H1 (cell line): ENCODE data around the gene FAM120C. TPM values are rescaled to one million over a fixed set of nuclear protein-coding genes. Genes with fewer than 3 reads are reported as not detected.
A peak's percentile ranks its signal among the peaks of the same experiment; 100 is the strongest.

Experiments used
- CTCF ChIA-PET: fragments of 300-600 bp; sonication (Branson Sonifier 250); formaldehyde crosslinking; loops from one replicate; lab custom pipeline; 2021; ENCODE audit not compliant: partially characterized antibody; lab: Charles Lee
- POLR2A ChIA-PET: fragments of 300-600 bp; sonication (Branson Sonifier 250); formaldehyde crosslinking; loops from one replicate; lab custom pipeline; 2021; ENCODE audit warnings: inconsistent platforms; ENCODE audit not compliant: partially characterized antibody; lab: Charles Lee
- DNase-seq, 2 experiments: peaks; one replicate each; pipeline versions ENCODE4 v3.0.0 to v3.0.0-alpha.2; 2010 to 2022; ENCODE audit warnings: low spot score in 2 of 2, low read depth in 1 of 2, mixed read lengths in 1 of 2
- FAIRE-seq: peaks from 2 replicates; lab custom pipeline; 2011; peaks lifted over from hg19 to GRCh38; lab: Jason Lieb, UNC
- H2AFZ ChIP-seq: 2 replicates; pipeline ENCODE4 v1.8.1; 2012; ENCODE audit warnings: low read length, inconsistent platforms
- H2AK5ac ChIP-seq: 2 replicates; pipeline ENCODE4 v1.6.1; 2013; ENCODE audit warnings: low read depth, low read length
- H2BK120ac ChIP-seq: replicated peaks from 2 replicates; pipeline ENCODE3; 2013; ENCODE audit warnings: low read depth, low read length, inconsistent platforms
- H2BK12ac ChIP-seq: 2 replicates; pipeline ENCODE4 v1.6.1; 2013; ENCODE audit warnings: low read depth, low read length
- H2BK15ac ChIP-seq: 2 replicates; pipeline ENCODE4 v1.6.1; 2013; ENCODE audit warnings: low read length
- H2BK20ac ChIP-seq: 2 replicates; pipeline ENCODE4 v1.6.1; 2013; ENCODE audit warnings: low read length
- H2BK5ac ChIP-seq: 2 replicates; pipeline ENCODE4 v1.6.1; 2013; ENCODE audit warnings: low read depth, low read length
- H3K14ac ChIP-seq: 2 replicates; pipeline ENCODE4 v1.6.1; 2013; ENCODE audit warnings: inconsistent platforms; ENCODE audit not compliant: insufficient read length
- H3K18ac ChIP-seq: 2 replicates; pipeline ENCODE4 v1.6.1; 2013; ENCODE audit warnings: low read length; ENCODE audit errors: extremely low read depth
- H3K23ac ChIP-seq: 2 replicates; pipeline ENCODE4 v1.6.1; 2013; ENCODE audit warnings: inconsistent platforms; ENCODE audit not compliant: insufficient read length
- H3K23me2 ChIP-seq: 2 replicates; pipeline ENCODE4 v1.6.1; 2013; ENCODE audit warnings: low read depth, low read length
- H3K27ac ChIP-seq: 2 replicates; pipeline ENCODE4 v1.6.1; 2011; ENCODE audit warnings: low read depth, low read length, inconsistent platforms
- H3K27me3 ChIP-seq, 4 experiments: replicated peaks in 1 of 4; 1 replicate in 1 of 4; 2 replicates in 3 of 4; pipeline versions ENCODE4 v1.6.1 to v1.8.1; 2011 to 2013; ENCODE audit warnings: low read length in 3 of 4, mild to moderate bottlenecking in 3 of 4, inconsistent platforms in 2 of 4, mixed read lengths in 2 of 4, moderate library complexity in 1 of 4; ENCODE audit not compliant: control insufficient read depth in 3 of 4, insufficient read depth in 3 of 4; ENCODE audit errors: extremely low read depth in 1 of 4
- H3K36me3 ChIP-seq, 4 experiments: 2 replicates each; pipeline versions ENCODE4 v1.6.1 to v1.8.1; 2011 to 2013; ENCODE audit warnings: mild to moderate bottlenecking in 4 of 4, low read length in 3 of 4, moderate library complexity in 2 of 4, control low read depth in 1 of 4, inconsistent platforms in 1 of 4; ENCODE audit not compliant: insufficient read depth in 4 of 4, control insufficient read depth in 2 of 4
- H3K4ac ChIP-seq: replicated peaks from 2 replicates; pipeline ENCODE3; 2013; ENCODE audit warnings: low read length, low read depth, mixed read lengths, inconsistent platforms; ENCODE audit not compliant: insufficient read length
- H3K4me1 ChIP-seq, 4 experiments: replicated peaks in 1 of 4; 1 replicate in 1 of 4; 2 replicates in 3 of 4; pipeline versions ENCODE4 v1.6.1 to v1.8.1; 2011 to 2013; ENCODE audit warnings: low read length in 3 of 4, inconsistent platforms in 2 of 4, mixed read lengths in 1 of 4; ENCODE audit not compliant: insufficient read depth in 4 of 4, control insufficient read depth in 3 of 4
- H3K4me2 ChIP-seq, 2 experiments: 2 replicates each; pipeline versions ENCODE4 v1.6.1 to v1.8.1; 2011 to 2013; ENCODE audit warnings: low read depth in 2 of 2, low read length in 2 of 2, control low read depth in 1 of 2, inconsistent platforms in 1 of 2, mild to moderate bottlenecking in 1 of 2; ENCODE audit not compliant: insufficient read depth in 1 of 2
- H3K4me3 ChIP-seq, 4 experiments: fragments of 200-600, 300-600 bp in 1 of 4; sonication (generic), shearing (Covaris generic), sonication (Bioruptor Twin) in 1 of 4; 2 replicates each; pipeline versions ENCODE4 v1.5.1 to v1.8.1; 2011 to 2016; ENCODE audit warnings: low read length in 4 of 4, low read depth in 3 of 4, control low read depth in 2 of 4, inconsistent platforms in 2 of 4, mild to moderate bottlenecking in 2 of 4, mixed read lengths in 1 of 4, moderate library complexity in 1 of 4; ENCODE audit not compliant: insufficient read depth in 2 of 4; ENCODE audit errors: extremely low read depth in 1 of 4
- H3K56ac ChIP-seq: replicated peaks from 2 replicates; pipeline ENCODE3; 2013; ENCODE audit warnings: low read depth, mild to moderate bottlenecking, mixed read lengths, low read length, inconsistent platforms; ENCODE audit not compliant: insufficient read length
- H3K79me1 ChIP-seq: 2 replicates; pipeline ENCODE4 v1.6.1; 2013; ENCODE audit warnings: low read depth, low read length, control low read depth
- H3K79me2 ChIP-seq, 2 experiments: 2 replicates each; pipeline versions ENCODE4 v1.6.1 to v1.8.1; 2012 to 2013; ENCODE audit warnings: low read length in 2 of 2, mild to moderate bottlenecking in 2 of 2, inconsistent platforms in 1 of 2; ENCODE audit not compliant: insufficient read depth in 2 of 2, control insufficient read depth in 1 of 2
- H3K9ac ChIP-seq, 4 experiments: replicated peaks in 1 of 4; 1 replicate in 1 of 4; 2 replicates in 3 of 4; pipeline versions ENCODE4 v1.6.1 to v1.8.1; 2011 to 2013; ENCODE audit warnings: low read depth in 3 of 4, low read length in 3 of 4, control low read depth in 2 of 4, mild to moderate bottlenecking in 2 of 4, moderate library complexity in 2 of 4, inconsistent platforms in 1 of 4; ENCODE audit errors: extremely low read depth in 1 of 4
- H3K9me3 ChIP-seq, 2 experiments: 2 replicates each; pipeline versions ENCODE4 v1.6.1 to v1.8.1; 2012 to 2013; ENCODE audit warnings: mild to moderate bottlenecking in 2 of 2, moderate library complexity in 2 of 2, control low read depth in 1 of 2, inconsistent platforms in 1 of 2, low read depth in 1 of 2, low read length in 1 of 2, mixed read lengths in 1 of 2; ENCODE audit not compliant: insufficient read depth in 2 of 2
- H4K20me1 ChIP-seq, 2 experiments: replicated peaks in 1 of 2; 2 replicates each; pipeline versions ENCODE3 to v1.8.1; 2011 to 2013; ENCODE audit warnings: inconsistent platforms in 2 of 2, low read length in 2 of 2, mild to moderate bottlenecking in 1 of 2; ENCODE audit not compliant: insufficient read depth in 2 of 2, control insufficient read depth in 1 of 2
- H4K5ac ChIP-seq: 2 replicates; pipeline ENCODE4 v1.6.1; 2013; ENCODE audit warnings: low read length, low read depth, mixed read lengths, inconsistent platforms; ENCODE audit not compliant: insufficient read length
- H4K8ac ChIP-seq: 2 replicates; pipeline ENCODE4 v1.8.0; 2013; ENCODE audit warnings: mild to moderate bottlenecking, moderate library complexity, low read length, inconsistent platforms; ENCODE audit not compliant: insufficient read depth; ENCODE audit errors: extremely low read depth
- H4K91ac ChIP-seq: replicated peaks from 2 replicates; pipeline ENCODE3; 2013; ENCODE audit warnings: low read length, mixed read lengths, inconsistent platforms; ENCODE audit not compliant: insufficient read length
- BACH1 ChIP-seq: IDR thresholded peaks from 2 replicates; pipeline ENCODE4 v1.6.1; 2012; ENCODE audit warnings: low read length, improper control_type of control experiment
- BRCA1 ChIP-seq: IDR thresholded peaks from 2 replicates; pipeline ENCODE4 v1.6.1; 2012; ENCODE audit warnings: low read depth, low read length, improper control_type of control experiment
- CEBPB ChIP-seq: IDR thresholded peaks from 2 replicates; pipeline ENCODE4 v1.6.1; 2012; ENCODE audit warnings: low read depth, low read length
- CHD2 ChIP-seq: IDR thresholded peaks from 2 replicates; pipeline ENCODE4 v1.6.1; 2012; ENCODE audit warnings: low read length, improper control_type of control experiment
- EZH2 ChIP-seq: fragments of 200-600 bp; sonication (generic); IDR thresholded peaks from 2 replicates; pipeline ENCODE4 v1.7.1; 2012; ENCODE audit warnings: low read depth, mild to moderate bottlenecking, moderate library complexity, low read length, inconsistent platforms; ENCODE audit not compliant: severe bottlenecking
- JUN ChIP-seq: IDR thresholded peaks from 2 replicates; pipeline ENCODE4 v1.6.1; 2011; ENCODE audit warnings: low read depth, mild to moderate bottlenecking, improper control_type of control experiment, low read length
- KDM1A ChIP-seq: fragments of 200-600, 300-600 bp; sonication (generic); IDR thresholded peaks from 2 replicates; pipeline ENCODE4 v1.7.1; 2016; ENCODE audit warnings: mild to moderate bottlenecking, low read length, borderline replicate concordance
- KDM5A ChIP-seq: fragments of 200-600 bp; IDR thresholded peaks from 2 replicates; pipeline ENCODE4 v1.7.1; 2012; ENCODE audit warnings: mild to moderate bottlenecking, low read length, inconsistent platforms, mixed read lengths
- SUZ12 ChIP-seq: fragments of 200-600 bp; sonication (generic); IDR thresholded peaks from 2 replicates; pipeline ENCODE4 v1.6.1; 2012; ENCODE audit warnings: mild to moderate bottlenecking, inconsistent platforms, low read length, moderate library complexity, mixed read lengths
- TBP ChIP-seq: IDR thresholded peaks from 2 replicates; pipeline ENCODE4 v1.6.1; 2011; ENCODE audit warnings: low read depth, low read length, improper control_type of control experiment
- TCF12 ChIP-seq: IDR thresholded peaks from 2 replicates; pipeline ENCODE4 v1.6.1; 2011; ENCODE audit warnings: low read depth, mild to moderate bottlenecking, low read length
- ZNF274 ChIP-seq: IDR thresholded peaks from 2 replicates; pipeline ENCODE4 v1.7.0; 2012; ENCODE audit warnings: low read length, borderline replicate concordance; ENCODE audit errors: extremely low read depth
- WGBS, 2 experiments: shearing (Covaris generic) in 1 of 2; methylation state at CpG; one replicate each; pipeline versions ENCODE4 v1.1.6 to v1.1.7; 2013 to 2015; ENCODE audit warnings: low lambda C conversion rate in 2 of 2, mixed read lengths in 2 of 2, inconsistent platforms in 1 of 2, low coverage in 1 of 2, missing lambda C conversion rate in 1 of 2; ENCODE audit not compliant: insufficient replicate concordance in 2 of 2, insufficient coverage in 1 of 2, insufficient read length in 1 of 2; ENCODE audit errors: extremely low coverage in 1 of 2, missing lambda C conversion rate in 1 of 2; 5-methylcytosine and 5-hydroxymethylcytosine counted together
- polyA plus RNA-seq, 7 experiments: library from polyadenylated mRNA; depleted of rRNA in 3 of 7; stranded (reverse) in 5 of 7; unstranded in 2 of 7; fragments of >200 nt in 5 of 7; fragments of 200-250 nt in 2 of 7; gene quantifications; 1 replicate in 5 of 7; 2 replicates in 1 of 7; 4 replicates in 1 of 7; pipeline versions ENCODE4 v1.2.1 to v1.2.3, GENCODE V29; 2011 to 2013; ENCODE audit warnings: missing spikeins in 2 of 7, mixed read lengths in 2 of 7
- total RNA-seq: library from RNA; stranded (reverse); fragmentation: NEBNext Ultra II Directional; extraction: Animal tissue kit (Norgen Biotek cat#: 25700); gene quantifications from 2 replicates; pipeline ENCODE4 v1.2.1, GENCODE V29; 2021
- TF ChIP-seq, protein P1 (sequence below): IDR thresholded peaks from 2 replicates; pipeline ENCODE4 v1.6.1; 2012; ENCODE audit warnings: inconsistent platforms

Gene FAM120C
- total and polyA plus RNA-seq, 2 of the 8 experiments (the other 6 are each of a cell fraction or from before 2014, with no cell fraction given) = 4.4 to 8.1 TPM

DNA sequence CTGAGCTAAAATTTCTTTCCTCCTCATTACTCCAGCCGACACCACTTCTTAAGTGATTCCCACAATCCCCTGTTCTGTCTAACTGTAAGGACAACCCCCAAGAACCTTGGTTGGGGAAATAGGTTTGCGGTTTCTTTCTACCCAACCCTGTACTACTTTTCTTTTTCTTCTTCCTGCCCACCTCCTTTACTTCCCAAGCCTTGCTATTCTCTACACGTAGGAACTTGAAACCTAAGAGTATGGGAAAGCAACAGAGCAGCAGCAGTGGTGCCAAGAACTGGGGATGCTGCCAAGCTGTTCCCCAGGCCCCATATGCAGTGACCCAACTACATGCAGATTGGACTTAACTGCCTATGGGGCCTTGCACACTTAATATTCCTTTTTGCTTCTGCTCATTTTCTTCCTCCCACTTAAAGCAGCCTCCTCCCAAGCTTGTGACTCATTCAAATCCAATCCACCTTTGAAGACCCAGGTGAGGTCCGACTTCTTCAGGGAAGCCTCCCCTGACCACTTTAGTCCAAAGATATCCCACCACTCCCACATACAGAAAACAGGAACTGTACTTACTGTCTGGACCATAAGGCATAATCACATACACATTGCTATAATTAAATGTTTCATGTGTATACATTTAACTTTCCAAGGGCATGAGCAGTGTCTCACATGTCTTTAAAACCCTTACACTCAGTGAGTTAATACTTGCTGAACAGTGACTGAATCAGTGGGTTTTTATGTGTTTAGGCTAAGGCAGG lies 1.7 kb downstream of the FAM120C start:
- no peak overlapping the region for H4K91ac ChIP-seq
- no peak overlapping the region for H2AFZ ChIP-seq
- H3K9ac ChIP-seq = no peak overlapping the region; a peak in 1 of 7 replicates
- H4K8ac ChIP-seq = no peak overlapping the region
- H3K23me2 ChIP-seq = 0 out of 2 replicates have a peak, but pooled peaks cover 4% of the 10 kb centered on the region
- FAIRE-seq = no peak
- no peak for DNase-seq
- ChIA-PET CTCF (no interaction called here), POLR2A (interaction anchor here (0.8 to 3.1 kb wide), 4 partner anchors 9 to 162 kb away, joined by 3 to 22 read pairs (median 7); no protein-coding TSS in a partner anchor)
- peaks cover 0 to 4% (median under 1%) of the 10 kb centered on the region in 4 experiments; a peak in 2 of 7 replicates for H3K4me1 ChIP-seq
- H3K79me1 ChIP-seq = no peaks in the 10 kb centered on the region
- H3K4me3 ChIP-seq = peak overlapping the region; percentile 54 to 86 (median 62); a peak in 7 of 8 replicates
- no peak overlapping the region for H2AK5ac ChIP-seq
- no peak overlapping the region for H2BK20ac ChIP-seq
- no peak overlapping the region for H2BK15ac ChIP-seq
- no peaks in the 10 kb centered on the region for H3K36me3 ChIP-seq
- H4K5ac ChIP-seq = no peak overlapping the region
- H3K79me2 ChIP-seq = peaks cover 11 to 62% of the 10 kb centered on the region in 2 experiments
- no peak overlapping the region for H3K18ac ChIP-seq
- H3K4me2 ChIP-seq = peak overlapping the region; percentile 70 to 77
- no peaks in the 10 kb centered on the region; a peak in 1 of 4 replicates for H3K9me3 ChIP-seq
- no peak overlapping the region for H3K4ac ChIP-seq
- H3K27me3 ChIP-seq = no peaks in the 10 kb centered on the region
- H2BK120ac ChIP-seq = no peak overlapping the region
- H2BK12ac ChIP-seq = no peak overlapping the region
- no peak overlapping the region for H3K56ac ChIP-seq
- H3K14ac ChIP-seq = no peak overlapping the region
- no peak overlapping the region for H2BK5ac ChIP-seq
- H3K27ac ChIP-seq = no peak overlapping the region
- H3K23ac ChIP-seq = no peak overlapping the region
- 71% methylated on average over 4 of the region's 4 CpGs; no CpG with 5 or more reads in 1 of the 2 experiments for WGBS, 2 experiments
- peaks cover 2 to 5% of the 10 kb centered on the region in 2 experiments for H4K20me1 ChIP-seq
- TF ChIP-seq CEBPB = no peak
- no peak for TF ChIP-seq ZNF274
- TF ChIP-seq, protein P1, sequence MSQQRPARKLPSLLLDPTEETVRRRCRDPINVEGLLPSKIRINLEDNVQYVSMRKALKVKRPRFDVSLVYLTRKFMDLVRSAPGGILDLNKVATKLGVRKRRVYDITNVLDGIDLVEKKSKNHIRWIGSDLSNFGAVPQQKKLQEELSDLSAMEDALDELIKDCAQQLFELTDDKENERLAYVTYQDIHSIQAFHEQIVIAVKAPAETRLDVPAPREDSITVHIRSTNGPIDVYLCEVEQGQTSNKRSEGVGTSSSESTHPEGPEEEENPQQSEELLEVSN = no peak
- no peak for TF ChIP-seq BRCA1
- TF ChIP-seq KDM5A = no peak
- no peak for TF ChIP-seq TCF12
- no peak for TF ChIP-seq SUZ12
- no peak for TF ChIP-seq EZH2
- TF ChIP-seq JUN = no peak
- TF ChIP-seq KDM1A = no peak
- TF ChIP-seq BACH1 = no peak
- no peak for TF ChIP-seq CHD2
- TF ChIP-seq TBP = no peak
